ENCODE results near the gene GGA1. TPM values are rescaled to one million over a fixed set of nuclear protein-coding genes. Genes with fewer than 3 reads are reported as not detected.

GGA1 gene
- total RNA-seq, 2 donors from 2014 or later: 59.9 to 61.2 TPM

DNA sequence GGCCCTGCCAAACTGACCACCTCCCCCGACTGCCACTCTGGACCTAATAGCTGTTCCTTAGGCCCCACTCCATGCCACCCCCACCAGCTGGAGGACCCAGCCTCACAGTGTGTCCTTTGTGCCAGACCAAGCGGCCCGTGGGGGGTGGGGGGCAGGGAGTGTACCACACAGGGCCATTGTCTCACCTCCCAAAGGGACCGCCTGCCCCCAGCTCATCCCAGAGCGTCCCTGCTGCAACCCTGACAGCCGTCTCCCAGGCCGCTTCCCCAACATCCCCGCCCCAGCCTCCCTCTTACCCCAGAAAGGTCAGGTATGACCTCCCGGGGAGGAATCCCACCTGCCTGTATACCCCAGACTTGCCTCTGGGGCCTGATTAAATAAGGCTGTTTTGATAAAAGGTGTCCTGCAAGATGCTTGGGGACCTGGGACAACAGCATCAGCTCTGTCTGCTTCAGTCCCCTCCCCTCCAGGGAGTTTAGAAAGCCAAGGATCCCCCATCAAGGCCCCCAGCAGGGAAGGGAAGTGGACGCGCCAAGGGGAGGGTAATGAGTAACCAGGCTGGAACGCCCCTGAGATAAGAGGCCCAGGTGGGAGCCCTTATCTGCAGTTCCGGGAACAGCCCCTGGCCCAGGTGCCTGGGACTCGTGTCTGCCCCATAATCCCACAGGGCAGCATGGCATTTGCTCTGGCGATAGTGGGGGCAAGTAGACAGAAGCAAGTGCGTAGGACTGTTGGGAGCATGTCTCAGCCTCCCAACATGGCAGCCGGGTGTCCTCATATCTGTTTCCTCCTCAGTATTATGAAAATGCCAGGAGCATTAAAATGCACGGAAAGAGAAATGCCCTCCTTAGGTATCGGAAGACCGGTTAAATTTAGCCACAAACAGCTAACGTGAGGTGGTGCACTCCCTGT lies 39.4 kb upstream of the GGA1 start:
- no peak for ATAC-seq (ENCODE audit: insufficient number of reproducible peaks, low FRiP score, low read depth)
- H3K27me3 ChIP-seq (replicated peaks; ENCODE audit: insufficient read depth): no peaks in the 10 kb centered on the region
- peaks cover 30 to 48% of the 10 kb centered on the region in 2 donors for H3K4me1 ChIP-seq (ENCODE audit: control insufficient read depth in 1 of 2, low read depth in 2 of 2)
- TF ChIP-seq, protein P1, sequence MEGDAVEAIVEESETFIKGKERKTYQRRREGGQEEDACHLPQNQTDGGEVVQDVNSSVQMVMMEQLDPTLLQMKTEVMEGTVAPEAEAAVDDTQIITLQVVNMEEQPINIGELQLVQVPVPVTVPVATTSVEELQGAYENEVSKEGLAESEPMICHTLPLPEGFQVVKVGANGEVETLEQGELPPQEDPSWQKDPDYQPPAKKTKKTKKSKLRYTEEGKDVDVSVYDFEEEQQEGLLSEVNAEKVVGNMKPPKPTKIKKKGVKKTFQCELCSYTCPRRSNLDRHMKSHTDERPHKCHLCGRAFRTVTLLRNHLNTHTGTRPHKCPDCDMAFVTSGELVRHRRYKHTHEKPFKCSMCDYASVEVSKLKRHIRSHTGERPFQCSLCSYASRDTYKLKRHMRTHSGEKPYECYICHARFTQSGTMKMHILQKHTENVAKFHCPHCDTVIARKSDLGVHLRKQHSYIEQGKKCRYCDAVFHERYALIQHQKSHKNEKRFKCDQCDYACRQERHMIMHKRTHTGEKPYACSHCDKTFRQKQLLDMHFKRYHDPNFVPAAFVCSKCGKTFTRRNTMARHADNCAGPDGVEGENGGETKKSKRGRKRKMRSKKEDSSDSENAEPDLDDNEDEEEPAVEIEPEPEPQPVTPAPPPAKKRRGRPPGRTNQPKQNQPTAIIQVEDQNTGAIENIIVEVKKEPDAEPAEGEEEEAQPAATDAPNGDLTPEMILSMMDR (IDR thresholded peaks at IDR 0.05): no peak
- no peak for DNase-seq (ENCODE audit: low spot score)
- H3K4me3 ChIP-seq: no peak overlapping the region
- H3K27ac ChIP-seq: no peak overlapping the region
- H3K9me3 ChIP-seq: no peaks in the 10 kb centered on the region
- H3K36me3 ChIP-seq: peaks cover 19% of the 10 kb centered on the region

DNA sequence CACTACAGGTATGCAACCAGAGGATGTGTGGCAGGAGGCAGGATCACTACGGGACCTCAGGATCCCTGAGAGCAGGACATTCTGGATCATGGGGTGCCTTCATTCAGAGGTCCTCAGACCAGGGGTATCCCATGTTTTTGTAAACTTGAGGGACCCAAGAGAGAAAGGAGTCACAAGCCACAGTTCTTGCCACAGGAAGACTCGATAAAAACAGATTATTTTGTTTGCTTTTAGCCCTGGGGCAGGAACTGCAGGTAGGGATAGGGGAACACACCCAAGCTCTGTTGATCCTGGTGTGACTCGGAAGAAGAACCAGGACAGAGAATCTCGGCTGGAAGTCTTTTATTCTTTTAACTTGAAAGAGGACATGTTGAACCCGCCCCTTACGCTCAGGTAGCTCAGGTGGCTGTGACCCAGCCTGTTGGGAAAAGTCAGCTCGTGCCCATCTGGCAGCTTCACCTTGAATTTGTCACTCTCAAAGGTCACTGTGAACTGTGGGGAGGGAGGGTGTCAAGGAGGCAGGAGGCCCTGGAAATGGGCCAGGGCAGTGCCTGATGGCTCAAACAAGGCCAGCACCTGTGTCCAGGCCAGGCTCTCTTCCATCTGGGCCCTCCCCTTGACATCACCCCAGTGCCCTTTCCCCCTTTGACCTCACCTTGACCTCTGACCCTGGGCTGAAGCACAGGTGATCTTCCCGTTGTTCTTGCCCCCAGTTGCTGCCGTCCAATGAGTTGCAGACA lies 38.5 kb upstream of the GGA1 start:
- ATAC-seq (ENCODE audit: insufficient number of reproducible peaks, low FRiP score, low read depth): no peak
- no peaks in the 10 kb centered on the region for H3K9me3 ChIP-seq
- H3K4me3 ChIP-seq: no peak overlapping the region
- H3K36me3 ChIP-seq: peaks cover 19% of the 10 kb centered on the region
- no peak overlapping the region for H3K27ac ChIP-seq
- TF ChIP-seq, protein P1 (IDR thresholded peaks at IDR 0.05): no peak
- DNase-seq (ENCODE audit: low spot score): no peak
- peaks cover 22 to 40% of the 10 kb centered on the region in 2 donors for H3K4me1 ChIP-seq (ENCODE audit: control insufficient read depth in 1 of 2, low read depth in 2 of 2)
- H3K27me3 ChIP-seq (replicated peaks; ENCODE audit: insufficient read depth): no peaks in the 10 kb centered on the region

DNA sequence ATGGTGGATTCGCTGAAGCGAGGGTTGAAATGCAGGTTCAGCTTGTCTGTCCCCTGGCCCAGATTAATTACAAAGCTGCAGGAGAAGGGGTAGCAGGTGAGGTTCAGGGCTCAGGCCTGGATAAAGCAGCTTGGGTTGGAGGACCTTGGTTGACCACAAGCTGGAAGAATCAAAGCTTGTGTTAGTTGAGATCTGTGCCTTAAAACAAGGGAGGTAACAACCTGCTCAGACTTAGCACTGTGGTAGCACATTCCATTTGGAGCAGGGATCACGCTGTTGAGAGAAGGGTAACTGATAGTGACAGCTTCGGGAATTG lies 38.0 kb upstream of the GGA1 start:
- ATAC-seq (ENCODE audit: insufficient number of reproducible peaks, low FRiP score, low read depth) (no peak), DNase-seq (ENCODE audit: low spot score) (no peak)
- Histone ChIP-seq H3K4me3 (no peak overlapping the region), H3K9me3 (no peaks in the 10 kb centered on the region), H3K27me3 (replicated peaks; ENCODE audit: insufficient read depth) (no peaks in the 10 kb centered on the region), H3K4me1 (ENCODE audit: control insufficient read depth in 1 of 2, low read depth in 2 of 2) (peaks cover 18 to 35% of the 10 kb centered on the region in 2 donors), H3K36me3 (peaks cover 19% of the 10 kb centered on the region), H3K27ac (no peak overlapping the region)
- TF ChIP-seq, protein P1 (IDR thresholded peaks at IDR 0.05): no peak

DNA sequence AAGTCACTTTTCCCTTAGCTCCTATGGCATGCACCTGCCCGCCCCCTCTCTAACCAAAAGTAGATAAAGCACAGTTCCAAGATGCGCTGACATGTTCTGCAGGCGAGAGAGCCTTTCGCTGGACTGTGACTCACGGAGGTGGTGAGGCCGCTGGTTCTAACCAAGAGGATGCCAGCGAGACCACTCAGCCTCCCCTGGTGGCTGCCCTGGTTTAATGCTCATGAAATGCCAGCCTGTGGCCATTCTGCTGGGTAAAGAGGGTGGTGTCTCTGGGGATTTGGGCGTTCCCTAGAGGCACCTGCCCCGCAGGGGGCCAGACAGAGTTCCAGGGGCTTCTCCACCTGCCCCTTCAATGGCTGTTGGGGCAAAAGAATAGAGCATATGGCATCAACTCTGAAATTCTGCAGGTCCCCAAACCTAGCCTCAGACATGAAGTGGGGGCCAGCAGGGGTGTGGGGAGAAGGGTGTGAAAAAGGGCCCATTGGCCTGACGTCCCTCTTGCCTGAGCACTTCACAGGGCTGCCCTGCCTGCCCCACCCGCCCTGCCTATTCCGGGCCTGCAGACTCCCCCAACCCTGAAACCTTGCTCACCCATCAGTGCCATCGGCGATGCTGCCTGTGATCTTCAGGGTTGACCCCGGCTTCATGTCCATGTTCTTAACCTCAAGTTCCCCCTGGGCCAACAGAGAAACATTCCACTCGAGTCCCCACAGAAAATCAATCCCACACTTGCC lies 37.2 kb upstream of the GGA1 start:
- H3K36me3 ChIP-seq: peaks cover 21% of the 10 kb centered on the region
- peaks cover 10 to 27% of the 10 kb centered on the region in 2 donors for H3K4me1 ChIP-seq (ENCODE audit: control insufficient read depth in 1 of 2, low read depth in 2 of 2)
- H3K9me3 ChIP-seq: no peaks in the 10 kb centered on the region
- no peak overlapping the region for H3K27ac ChIP-seq
- DNase-seq (ENCODE audit: low spot score) (no peak), ATAC-seq (ENCODE audit: insufficient number of reproducible peaks, low FRiP score, low read depth) (no peak)
- H3K27me3 ChIP-seq (replicated peaks; ENCODE audit: insufficient read depth): no peaks in the 10 kb centered on the region
- H3K4me3 ChIP-seq: no peak overlapping the region
- TF ChIP-seq, protein P1 (IDR thresholded peaks at IDR 0.05): no peak

DNA sequence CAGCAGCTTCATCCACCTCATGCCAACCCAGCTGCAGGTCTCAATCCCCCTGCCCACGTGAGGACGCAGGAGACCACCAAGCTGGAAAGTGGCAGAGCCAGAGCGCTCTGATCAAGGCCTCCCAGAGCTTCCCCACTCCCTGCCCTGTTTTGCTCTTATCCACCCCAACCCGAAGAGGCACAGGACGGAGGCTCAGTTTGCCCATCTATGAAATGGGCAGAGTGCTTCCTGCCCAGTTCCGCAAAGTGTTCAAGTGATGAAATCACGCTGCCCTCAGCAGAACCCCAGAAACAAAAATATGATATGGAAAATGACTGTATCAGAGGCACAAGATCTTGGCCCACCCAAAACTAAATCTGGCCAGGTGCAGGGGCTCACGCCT lies 36.7 kb upstream of the GGA1 start:
- H3K4me1 ChIP-seq (ENCODE audit: control insufficient read depth in 1 of 2, low read depth in 2 of 2): peaks cover 7 to 21% of the 10 kb centered on the region in 2 donors

More for the DNA sequence above, 36.7 kb upstream of the GGA1 start:
- no peaks in the 10 kb centered on the region for H3K27me3 ChIP-seq (replicated peaks; ENCODE audit: insufficient read depth)
- TF ChIP-seq, protein P1 (IDR thresholded peaks at IDR 0.05): no peak
- ATAC-seq (ENCODE audit: insufficient number of reproducible peaks, low FRiP score, low read depth): no peak
- DNase-seq (ENCODE audit: low spot score): no peak
- no peaks in the 10 kb centered on the region for H3K9me3 ChIP-seq
- H3K27ac ChIP-seq: no peak overlapping the region
- no peak overlapping the region for H3K4me3 ChIP-seq
- H3K36me3 ChIP-seq: peaks cover 17% of the 10 kb centered on the region
